HEK293 (cell line): ENCODE results near the gene RANBP1.

ENCODE experiments used
- CTCF ChIA-PET: fragments of 350-600 bp; formaldehyde crosslinking; extraction: SDS; loops from one replicate; lab custom pipeline; 2021; ENCODE audit warnings: antibody characterized with exemption; lab: Yijun Ruan, JAX
- POLR2A ChIA-PET: fragments of 300-600 bp; formaldehyde crosslinking; extraction: SDS; loops from one replicate; lab custom pipeline; 2020; ENCODE audit warnings: antibody characterized with exemption, inconsistent platforms; lab: Yijun Ruan, JAX
- H3K27ac ChIP-seq: fragments of 200-500 bp; sonication (Bioruptor generic); 2 replicates; pipeline ENCODE4 v1.5.1; 2014; ENCODE audit warnings: low read depth, low read length, control low read depth, inconsistent platforms; ENCODE audit errors: extremely low read depth
- H3K36me3 ChIP-seq, 2 experiments: fragments of 200-500 bp in 1 of 2; sonication (Bioruptor generic) in 1 of 2; 1 replicate in 1 of 2; 2 replicates in 1 of 2; pipeline ENCODE4 v1.5.1; 2014 to 2017; ENCODE audit warnings: inconsistent platforms in 2 of 2, low read length in 2 of 2; ENCODE audit not compliant: control insufficient read depth in 2 of 2, insufficient read depth in 1 of 2
- H3K4me1 ChIP-seq: fragments of 200-500 bp; sonication (Bioruptor generic); 2 replicates; pipeline ENCODE4 v1.5.1; 2014; ENCODE audit warnings: mild to moderate bottlenecking, low read length, inconsistent platforms; ENCODE audit not compliant: control insufficient read depth, insufficient read depth
- H3K4me3 ChIP-seq: 2 replicates; pipeline ENCODE4 v1.5.1; 2011; ENCODE audit warnings: low read depth, mild to moderate bottlenecking, control low read depth, low read length, moderate library complexity
- H3K9me3 ChIP-seq: fragments of 200-500 bp; sonication (Bioruptor generic); 2 replicates; pipeline ENCODE4 v1.5.1; 2014; ENCODE audit warnings: low read depth, low read length, inconsistent platforms; ENCODE audit not compliant: control insufficient read depth, insufficient read depth
- GLI4 ChIP-seq: fragments of 450-650 bp; formaldehyde crosslinking; IDR thresholded peaks from 2 replicates; pipeline ENCODE4 v1.5.1; 2016; ENCODE audit warnings: missing biosample characterization, missing genetic modification characterization
- GLIS2 ChIP-seq: fragments of 450-650 bp; formaldehyde crosslinking; IDR thresholded peaks from 2 replicates; pipeline ENCODE4 v1.5.1; 2016; ENCODE audit warnings: missing biosample characterization, missing genetic modification characterization
- MYNN ChIP-seq: fragments of 450-650 bp; formaldehyde crosslinking; IDR thresholded peaks from 2 replicates; pipeline ENCODE4 v1.5.1; 2016; ENCODE audit warnings: missing biosample characterization, missing genetic modification characterization, borderline replicate concordance
- REPIN1 ChIP-seq: fragments of 450-650 bp; formaldehyde crosslinking; IDR thresholded peaks from 2 replicates; pipeline ENCODE4 v1.5.1; 2017; ENCODE audit warnings: missing biosample characterization, missing genetic modification characterization, low read depth
- TRIM28 ChIP-seq: IDR thresholded peaks from 2 replicates; pipeline ENCODE4 v1.6.1; 2011; ENCODE audit warnings: low read length, control low read depth, borderline replicate concordance
- WT1 ChIP-seq: fragments of 450-650 bp; formaldehyde crosslinking; IDR thresholded peaks from 2 replicates; pipeline ENCODE4 v1.5.1; 2016; ENCODE audit warnings: missing biosample characterization, missing genetic modification characterization
- ZNF175 ChIP-seq: fragments of 450-650 bp; formaldehyde crosslinking; IDR thresholded peaks from 2 replicates; pipeline ENCODE4 v1.5.1; 2016; ENCODE audit warnings: missing biosample characterization, missing genetic modification characterization
- ZNF202 ChIP-seq: fragments of 450-650 bp; formaldehyde crosslinking; IDR thresholded peaks from 2 replicates; pipeline ENCODE4 v1.5.1; 2016; ENCODE audit warnings: missing biosample characterization, missing genetic modification characterization, borderline replicate concordance
- ZNF239 ChIP-seq: fragments of 450-650 bp; formaldehyde crosslinking; IDR thresholded peaks from 2 replicates; pipeline ENCODE4 v1.5.1; 2016; ENCODE audit warnings: missing biosample characterization, missing genetic modification characterization
- ZNF341 ChIP-seq: fragments of 450-650 bp; formaldehyde crosslinking; IDR thresholded peaks from 2 replicates; pipeline ENCODE4; 2016; ENCODE audit warnings: low read depth, missing biosample characterization, missing genetic modification characterization
- ZNF350 ChIP-seq: fragments of 450-650 bp; formaldehyde crosslinking; IDR thresholded peaks from 2 replicates; pipeline ENCODE4 v1.5.0; 2017; ENCODE audit warnings: missing biosample characterization, mild to moderate bottlenecking, missing genetic modification characterization
- ZNF423 ChIP-seq: fragments of 450-650 bp; formaldehyde crosslinking; IDR thresholded peaks from 2 replicates; pipeline ENCODE4 v1.5.1; 2016; ENCODE audit warnings: missing biosample characterization, missing genetic modification characterization
- ZNF596 ChIP-seq: fragments of 450-650 bp; IDR thresholded peaks from 2 replicates; pipeline ENCODE4 v1.5.0; 2018; ENCODE audit warnings: missing biosample characterization, mild to moderate bottlenecking, missing genetic modification characterization, moderate library complexity
- ZNF600 ChIP-seq: fragments of 450-650 bp; formaldehyde crosslinking; IDR thresholded peaks from 2 replicates; pipeline ENCODE4 v1.5.1; 2016; ENCODE audit warnings: missing biosample characterization, missing genetic modification characterization
- ZNF701 ChIP-seq: fragments of 450-650 bp; formaldehyde crosslinking; IDR thresholded peaks from 2 replicates; pipeline ENCODE4 v1.5.1; 2016; ENCODE audit warnings: missing biosample characterization, missing genetic modification characterization
- ZNF768 ChIP-seq: fragments of 450-650 bp; formaldehyde crosslinking; IDR thresholded peaks from 2 replicates; pipeline ENCODE4 v1.5.1; 2018; ENCODE audit warnings: missing biosample characterization, mild to moderate bottlenecking, missing genetic modification characterization
- ZNF843 ChIP-seq: fragments of 450-650 bp; formaldehyde crosslinking; IDR thresholded peaks from 2 replicates; pipeline ENCODE4 v1.5.1; 2016; ENCODE audit warnings: missing biosample characterization, missing genetic modification characterization
- ZSCAN23 ChIP-seq: fragments of 450-650 bp; formaldehyde crosslinking; IDR thresholded peaks from 2 replicates; pipeline ENCODE4 v1.5.1; 2016; ENCODE audit warnings: missing biosample characterization, missing genetic modification characterization
- ZSCAN30 ChIP-seq: fragments of 450-650 bp; IDR thresholded peaks from 2 replicates; pipeline ENCODE4 v1.5.1; 2018; ENCODE audit warnings: missing biosample characterization, mild to moderate bottlenecking, missing genetic modification characterization, moderate library complexity
- TF ChIP-seq, protein P1 (sequence below): fragments of 450-650 bp; formaldehyde crosslinking; IDR thresholded peaks from 2 replicates; pipeline ENCODE4; 2016; ENCODE audit warnings: missing biosample characterization, missing genetic modification characterization
- TF ChIP-seq, protein P2 (sequence below): fragments of 450-650 bp; formaldehyde crosslinking; IDR thresholded peaks from 2 replicates; pipeline ENCODE4 v1.5.1; 2016; ENCODE audit warnings: missing biosample characterization, missing genetic modification characterization
- TF ChIP-seq, protein P3 (sequence below): fragments of 450-650 bp; formaldehyde crosslinking; IDR thresholded peaks from 2 replicates; pipeline ENCODE4 v1.5.1; 2016; ENCODE audit warnings: missing biosample characterization, missing genetic modification characterization
- TF ChIP-seq, protein P4 (sequence below): fragments of 450-650 bp; formaldehyde crosslinking; IDR thresholded peaks from 2 replicates; pipeline ENCODE4 v1.5.1; 2017; ENCODE audit warnings: missing biosample characterization, missing genetic modification characterization
- TF ChIP-seq, protein P5 (sequence below): fragments of 450-650 bp; formaldehyde crosslinking; conservative IDR thresholded peaks from 2 replicates; pipeline ENCODE4 v1.5.1; 2016; ENCODE audit warnings: low read depth, missing biosample characterization, missing genetic modification characterization

The RANBP1 gene

DNA sequence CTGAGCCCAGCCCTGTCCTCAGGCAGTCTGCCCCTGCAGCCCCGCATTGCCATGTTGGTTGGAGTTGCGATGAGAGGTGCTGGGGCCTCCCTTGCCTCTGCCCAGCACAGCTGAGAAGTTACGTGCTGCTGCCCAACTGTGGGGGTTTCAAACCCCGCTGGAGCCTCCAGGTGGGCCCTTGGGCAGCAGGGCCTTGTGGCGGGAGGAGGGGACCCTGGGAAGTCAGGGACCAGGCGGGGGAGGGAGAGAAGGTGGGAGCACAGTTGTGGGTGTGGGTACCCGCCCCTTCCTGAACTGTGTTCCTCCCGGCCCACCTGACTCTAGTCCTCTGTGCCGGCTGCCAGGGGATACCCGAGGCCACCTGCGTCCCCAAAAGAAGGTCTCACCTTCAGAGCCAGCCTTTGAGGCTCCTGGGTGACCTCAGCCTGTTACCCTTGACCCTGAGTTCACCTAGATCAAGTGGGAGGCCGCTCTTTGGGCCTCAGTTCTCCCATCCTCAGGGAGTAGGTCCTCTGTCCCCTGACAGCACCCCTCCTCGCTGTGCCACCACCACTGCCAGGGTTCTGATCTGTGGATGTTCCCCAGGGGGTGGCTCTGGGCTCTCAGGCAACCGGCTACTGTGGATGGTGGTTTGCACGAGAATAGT lies 42.6 kb downstream of the RANBP1 start:
- TF ChIP-seq ZNF239 (tag by site-specific recombination) (no peak), ZNF843 (no peak), ZNF341 (tag by site-specific recombination) (no peak), ZSCAN23 (tag by site-specific recombination) (no peak), GLIS2 (tag by site-specific recombination) (no peak), MYNN (no peak), ZNF202 (no peak), ZNF596 (tag by site-specific recombination) (no peak), REPIN1 (no peak), ZNF423 (tag by site-specific recombination) (no peak)
- TF ChIP-seq, protein P1, sequence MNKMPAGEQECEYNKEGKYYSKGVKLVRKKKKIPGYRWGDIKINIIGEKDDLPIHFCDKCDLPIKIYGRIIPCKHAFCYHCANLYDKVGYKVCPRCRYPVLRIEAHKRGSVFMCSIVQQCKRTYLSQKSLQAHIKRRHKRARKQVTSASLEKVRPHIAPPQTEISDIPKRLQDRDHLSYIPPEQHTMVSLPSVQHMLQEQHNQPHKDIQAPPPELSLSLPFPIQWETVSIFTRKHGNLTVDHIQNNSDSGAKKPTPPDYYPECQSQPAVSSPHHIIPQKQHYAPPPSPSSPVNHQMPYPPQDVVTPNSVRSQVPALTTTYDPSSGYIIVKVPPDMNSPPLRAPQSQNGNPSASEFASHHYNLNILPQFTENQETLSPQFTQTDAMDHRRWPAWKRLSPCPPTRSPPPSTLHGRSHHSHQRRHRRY (tag by site-specific recombination) = no peak
- TF ChIP-seq, protein P2, sequence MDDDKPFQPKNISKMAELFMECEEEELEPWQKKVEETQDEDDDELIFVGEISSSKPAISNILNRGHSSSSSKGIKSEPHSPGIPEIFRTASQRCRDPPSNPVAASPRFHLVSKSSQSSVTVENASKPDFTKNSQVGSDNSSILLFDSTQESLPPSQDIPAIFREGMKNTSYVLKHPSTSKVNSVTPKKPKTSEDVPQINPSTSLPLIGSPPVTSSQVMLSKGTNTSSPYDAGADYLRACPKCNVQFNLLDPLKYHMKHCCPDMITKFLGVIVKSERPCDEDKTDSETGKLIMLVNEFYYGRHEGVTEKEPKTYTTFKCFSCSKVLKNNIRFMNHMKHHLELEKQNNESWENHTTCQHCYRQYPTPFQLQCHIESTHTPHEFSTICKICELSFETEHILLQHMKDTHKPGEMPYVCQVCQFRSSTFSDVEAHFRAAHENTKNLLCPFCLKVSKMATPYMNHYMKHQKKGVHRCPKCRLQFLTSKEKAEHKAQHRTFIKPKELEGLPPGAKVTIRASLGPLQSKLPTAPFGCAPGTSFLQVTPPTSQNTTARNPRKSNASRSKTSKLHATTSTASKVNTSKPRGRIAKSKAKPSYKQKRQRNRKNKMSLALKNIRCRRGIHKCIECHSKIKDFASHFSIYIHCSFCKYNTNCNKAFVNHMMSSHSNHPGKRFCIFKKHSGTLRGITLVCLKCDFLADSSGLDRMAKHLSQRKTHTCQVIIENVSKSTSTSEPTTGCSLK (tag by site-specific recombination) = no peak
- TF ChIP-seq, protein P3, sequence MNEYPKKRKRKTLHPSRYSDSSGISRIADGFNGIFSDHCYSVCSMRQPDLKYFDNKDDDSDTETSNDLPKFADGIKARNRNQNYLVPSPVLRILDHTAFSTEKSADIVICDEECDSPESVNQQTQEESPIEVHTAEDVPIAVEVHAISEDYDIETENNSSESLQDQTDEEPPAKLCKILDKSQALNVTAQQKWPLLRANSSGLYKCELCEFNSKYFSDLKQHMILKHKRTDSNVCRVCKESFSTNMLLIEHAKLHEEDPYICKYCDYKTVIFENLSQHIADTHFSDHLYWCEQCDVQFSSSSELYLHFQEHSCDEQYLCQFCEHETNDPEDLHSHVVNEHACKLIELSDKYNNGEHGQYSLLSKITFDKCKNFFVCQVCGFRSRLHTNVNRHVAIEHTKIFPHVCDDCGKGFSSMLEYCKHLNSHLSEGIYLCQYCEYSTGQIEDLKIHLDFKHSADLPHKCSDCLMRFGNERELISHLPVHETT (tag by site-specific recombination) = no peak
- H3K4me1 ChIP-seq = no peaks in the 10 kb centered on the region
- CTCF ChIA-PET = interaction anchor here (0.7 to 6.0 kb wide), 6 partner anchors 34 to 126 kb away, joined by 4 to 64 read pairs (median 9); no protein-coding TSS in a partner anchor
- H3K27ac ChIP-seq = no peak overlapping the region
- no peaks in the 10 kb centered on the region for H3K36me3 ChIP-seq
- H3K9me3 ChIP-seq = no peaks in the 10 kb centered on the region
- no peak overlapping the region for H3K4me3 ChIP-seq
- POLR2A ChIA-PET = no interaction called here

DNA sequence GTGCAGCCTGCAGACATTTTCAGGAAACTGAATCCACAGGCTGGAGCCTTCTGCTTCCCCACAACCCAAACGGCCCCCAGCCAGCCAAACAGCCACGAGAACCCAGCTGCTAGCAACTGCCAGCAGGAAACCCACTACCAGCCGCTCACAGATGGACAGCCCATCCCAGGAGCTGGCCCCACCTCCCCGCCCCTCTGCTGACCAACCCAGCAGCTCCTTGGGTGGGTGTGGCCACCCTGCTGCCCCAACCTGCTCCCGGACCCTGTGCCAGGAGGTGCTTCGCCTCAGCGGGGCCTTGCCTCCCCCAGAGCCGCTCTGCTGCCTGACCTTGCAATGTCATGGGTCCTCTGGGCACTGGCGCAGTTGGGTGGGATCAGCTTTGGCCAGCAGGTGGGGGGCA lies 43.2 kb downstream of the RANBP1 start:
- TF ChIP-seq ZNF600 (tag by site-specific recombination) (no peak), ZNF350 (tag by site-specific recombination) (no peak), ZNF843 (no peak), ZNF768 (no peak), GLI4 (tag by site-specific recombination) (no peak), ZSCAN23 (tag by site-specific recombination) (no peak), TRIM28 (no peak), ZNF239 (tag by site-specific recombination) (no peak), ZSCAN30 (tag by site-specific recombination) (no peak), ZNF701 (tag by site-specific recombination) (no peak), ZNF175 (no peak), WT1 (tag by site-specific recombination) (no peak)
- TF ChIP-seq, protein P4, sequence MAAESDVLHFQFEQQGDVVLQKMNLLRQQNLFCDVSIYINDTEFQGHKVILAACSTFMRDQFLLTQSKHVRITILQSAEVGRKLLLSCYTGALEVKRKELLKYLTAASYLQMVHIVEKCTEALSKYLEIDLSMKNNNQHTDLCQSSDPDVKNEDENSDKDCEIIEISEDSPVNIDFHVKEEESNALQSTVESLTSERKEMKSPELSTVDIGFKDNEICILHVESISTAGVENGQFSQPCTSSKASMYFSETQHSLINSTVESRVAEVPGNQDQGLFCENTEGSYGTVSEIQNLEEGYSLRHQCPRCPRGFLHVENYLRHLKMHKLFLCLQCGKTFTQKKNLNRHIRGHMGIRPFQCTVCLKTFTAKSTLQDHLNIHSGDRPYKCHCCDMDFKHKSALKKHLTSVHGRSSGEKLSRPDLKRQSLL (tag by site-specific recombination) = no peak
- TF ChIP-seq, protein P5, sequence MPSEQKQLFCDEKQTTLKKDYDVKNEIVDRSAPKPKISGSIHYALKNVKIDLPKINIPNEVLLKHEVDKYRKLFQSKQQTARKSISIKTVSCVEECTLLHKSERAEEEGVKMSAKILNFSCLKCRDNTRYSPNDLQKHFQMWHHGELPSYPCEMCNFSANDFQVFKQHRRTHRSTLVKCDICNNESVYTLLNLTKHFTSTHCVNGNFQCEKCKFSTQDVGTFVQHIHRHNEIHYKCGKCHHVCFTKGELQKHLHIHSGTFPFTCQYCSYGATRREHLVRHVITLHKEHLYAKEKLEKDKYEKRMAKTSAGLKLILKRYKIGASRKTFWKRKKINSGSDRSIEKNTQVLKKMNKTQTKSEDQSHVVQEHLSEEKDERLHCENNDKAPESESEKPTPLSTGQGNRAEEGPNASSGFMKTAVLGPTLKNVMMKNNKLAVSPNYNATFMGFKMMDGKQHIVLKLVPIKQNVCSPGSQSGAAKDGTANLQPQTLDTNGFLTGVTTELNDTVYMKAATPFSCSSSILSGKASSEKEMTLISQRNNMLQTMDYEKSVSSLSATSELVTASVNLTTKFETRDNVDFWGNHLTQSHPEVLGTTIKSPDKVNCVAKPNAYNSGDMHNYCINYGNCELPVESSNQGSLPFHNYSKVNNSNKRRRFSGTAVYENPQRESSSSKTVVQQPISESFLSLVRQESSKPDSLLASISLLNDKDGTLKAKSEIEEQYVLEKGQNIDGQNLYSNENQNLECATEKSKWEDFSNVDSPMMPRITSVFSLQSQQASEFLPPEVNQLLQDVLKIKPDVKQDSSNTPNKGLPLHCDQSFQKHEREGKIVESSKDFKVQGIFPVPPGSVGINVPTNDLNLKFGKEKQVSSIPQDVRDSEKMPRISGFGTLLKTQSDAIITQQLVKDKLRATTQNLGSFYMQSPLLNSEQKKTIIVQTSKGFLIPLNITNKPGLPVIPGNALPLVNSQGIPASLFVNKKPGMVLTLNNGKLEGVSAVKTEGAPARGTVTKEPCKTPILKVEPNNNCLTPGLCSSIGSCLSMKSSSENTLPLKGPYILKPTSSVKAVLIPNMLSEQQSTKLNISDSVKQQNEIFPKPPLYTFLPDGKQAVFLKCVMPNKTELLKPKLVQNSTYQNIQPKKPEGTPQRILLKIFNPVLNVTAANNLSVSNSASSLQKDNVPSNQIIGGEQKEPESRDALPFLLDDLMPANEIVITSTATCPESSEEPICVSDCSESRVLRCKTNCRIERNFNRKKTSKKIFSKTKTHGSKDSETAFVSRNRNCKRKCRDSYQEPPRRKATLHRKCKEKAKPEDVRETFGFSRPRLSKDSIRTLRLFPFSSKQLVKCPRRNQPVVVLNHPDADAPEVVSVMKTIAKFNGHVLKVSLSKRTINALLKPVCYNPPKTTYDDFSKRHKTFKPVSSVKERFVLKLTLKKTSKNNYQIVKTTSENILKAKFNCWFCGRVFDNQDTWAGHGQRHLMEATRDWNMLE (tag by site-specific recombination) = no peak
- ChIA-PET CTCF (interaction anchor here (0.7 to 1.6 kb wide), 6 partner anchors 14 to 126 kb away, joined by 3 to 11 read pairs (median 5); no protein-coding TSS in a partner anchor), POLR2A (interaction anchor here (1.1 kb wide), 1 partner anchor 80 kb away, joined by 10 read pairs; no protein-coding TSS in a partner anchor)
- no peak overlapping the region for H3K4me3 ChIP-seq
- no peaks in the 10 kb centered on the region for H3K4me1 ChIP-seq
- no peaks in the 10 kb centered on the region for H3K9me3 ChIP-seq
- H3K36me3 ChIP-seq = no peaks in the 10 kb centered on the region
- no peak overlapping the region for H3K27ac ChIP-seq
